ENCODE results near the gene LRBA. TPM values are rescaled to one million over a fixed set of nuclear protein-coding genes. Genes with fewer than 3 reads are reported as not detected.

Gene LRBA
- polyA plus RNA-seq, 1 of the 3 experiments (the other 2 are of a cell fraction), result 11.4 TPM

GRCh38 chr4:150289198-150289597, 725.9 kb downstream of the LRBA start (continued):
- TF ChIP-seq RXRA (IDR thresholded peaks at IDR 0.05; ENCODE audit: borderline replicate concordance, low read depth), result no peak
- TF ChIP-seq TAF1 (IDR thresholded peaks at IDR 0.05; ENCODE audit: borderline replicate concordance, low read depth, low read length), result no peak
- TF ChIP-seq USF2 (IDR thresholded peaks at IDR 0.05; ENCODE audit: borderline replicate concordance, low read depth, low read length), result no peak
- TF ChIP-seq FOSL2 (IDR thresholded peaks at IDR 0.05; ENCODE audit: borderline replicate concordance, low read depth), result no peak
- no peak for TF ChIP-seq CHD2 (IDR thresholded peaks at IDR 0.05; ENCODE audit: low read length, partially characterized antibody)
- TF ChIP-seq JUND (IDR thresholded peaks at IDR 0.05), result no peak
- TF ChIP-seq EZH2phosphoT487 (IDR thresholded peaks at IDR 0.05; ENCODE audit: borderline replicate concordance, low read depth), result no peak

- Histone ChIP-seq H3K9me3 (no peaks in the 10 kb centered on the region), H3K27me3 (ENCODE audit: insufficient read depth) (no peaks in the 10 kb centered on the region), H3K4me3 (ENCODE audit: low read depth in 2 of 2, low read length in 1 of 2) (no peak overlapping the region), H4K20me1 (ENCODE audit: insufficient read depth) (no peaks in the 10 kb centered on the region), H2AFZ (ENCODE audit: low read depth) (no peak overlapping the region), H3K9ac (no peak overlapping the region), H3K4me1 (ENCODE audit: control insufficient read depth in 1 of 2, insufficient read depth in 2 of 2, low read depth in 1 of 2, low read length in 1 of 2) (peaks cover 2 to 7% of the 10 kb centered on the region in 2 experiments; a peak in 1 of 4 replicates), H3K27ac (ENCODE audit: low read depth in 2 of 2, low read length in 1 of 2) (no peak overlapping the region), H3K9me2 (no peaks in the 10 kb centered on the region), H3F3A (replicated peaks; ENCODE audit: insufficient read depth) (peaks cover 8% of the 10 kb centered on the region), H3K4me2 (no peak overlapping the region), H3K36me3 (replicated peaks in 1 of 2; ENCODE audit: control insufficient read depth in 1 of 2, insufficient read depth in 2 of 2, low read length in 1 of 2) (peaks cover 0 to 6% of the 10 kb centered on the region in 2 experiments), H3K79me2 (ENCODE audit: insufficient read depth) (no peaks in the 10 kb centered on the region)
- ChIA-PET POLR2A (no interaction called here), CTCF (interaction anchor here (2.1 kb wide), 1 partner anchor 11 kb away, joined by 11 read pairs; no protein-coding TSS in a partner anchor)
- 74% methylated on average over 6 of the region's 6 CpGs for WGBS (ENCODE audit: low lambda C conversion rate)
- no peak for DNase-seq
- TF ChIP-seq FOXJ3 (CRISPR knock-in tag; IDR thresholded peaks at IDR 0.05), result no peak
- no peak for TF ChIP-seq SIN3A (IDR thresholded peaks at IDR 0.05; ENCODE audit: borderline replicate concordance, low read depth, low read length)
- no peak for TF ChIP-seq NFIC (IDR thresholded peaks at IDR 0.05; ENCODE audit: borderline replicate concordance)
Measured at GRCh38 chr4:150286656-150287055, 728.4 kb downstream of the LRBA start.

GRCh38 chr4:150283689-150284088, 731.4 kb downstream of the LRBA start:
- Histone ChIP-seq H4K20me1 (ENCODE audit: insufficient read depth) (no peaks in the 10 kb centered on the region), H3F3A (replicated peaks; ENCODE audit: insufficient read depth) (peaks cover 27% of the 10 kb centered on the region), H3K4me2 (peak overlapping the region; percentile 35), H3K79me2 (ENCODE audit: insufficient read depth) (no peaks in the 10 kb centered on the region), H3K27me3 (ENCODE audit: insufficient read depth) (no peaks in the 10 kb centered on the region), H3K36me3 (replicated peaks in 1 of 2; ENCODE audit: control insufficient read depth in 1 of 2, insufficient read depth in 2 of 2, low read length in 1 of 2) (peaks cover 0 to 6% of the 10 kb centered on the region in 2 experiments), H3K27ac (ENCODE audit: low read depth in 2 of 2, low read length in 1 of 2) (peak overlapping the region; percentile 43 to 86; a peak in 3 of 4 replicates), H3K9me3 (no peaks in the 10 kb centered on the region), H3K4me1 (ENCODE audit: control insufficient read depth in 1 of 2, insufficient read depth in 2 of 2, low read depth in 1 of 2, low read length in 1 of 2) (peaks cover 14 to 22% of the 10 kb centered on the region in 2 experiments; a peak in 2 of 4 replicates), H3K4me3 (ENCODE audit: low read depth in 2 of 2, low read length in 1 of 2) (no peak overlapping the region; a peak in 1 of 4 replicates), H3K9me2 (no peaks in the 10 kb centered on the region), H2AFZ (ENCODE audit: low read depth) (no peak overlapping the region), H3K9ac (peak overlapping the region; percentile 51; the same call in 1 of the 2 replicates)
- POLR2A ChIA-PET, result no interaction called here
- 18% methylated on average over 1 of the region's 1 CpG for whole genome bisulfite sequencing (ENCODE audit: low lambda C conversion rate)
- peak; percentile 30 for DNase-seq
- TF ChIP-seq SIN3A (IDR thresholded peaks at IDR 0.05; ENCODE audit: borderline replicate concordance, low read depth, low read length) (no peak), MXI1 (IDR thresholded peaks at IDR 0.05; ENCODE audit: low read depth, low read length) (no peak), POLR2AphosphoS5 (IDR thresholded peaks at IDR 0.05; ENCODE audit: low read depth, low read length) (peak; percentile 42; the same call in 1 of the 2 replicates), YY1 (IDR thresholded peaks at IDR 0.05; ENCODE audit: low read depth) (no peak), TCF12 (IDR thresholded peaks at IDR 0.05) (peak; percentile 67), TAF1 (IDR thresholded peaks at IDR 0.05; ENCODE audit: borderline replicate concordance, low read depth, low read length) (0 out of 2 replicates have a peak, but pooled peaks have one; percentile 13), FOXJ3 (CRISPR knock-in tag; IDR thresholded peaks at IDR 0.05) (no peak), PBX3 (IDR thresholded peaks at IDR 0.05) (peak; percentile 44), TEAD4 (IDR thresholded peaks at IDR 0.05; ENCODE audit: borderline replicate concordance, insufficient read depth) (no peak), EZH2phosphoT487 (IDR thresholded peaks at IDR 0.05; ENCODE audit: borderline replicate concordance, low read depth) (no peak), CTCF (IDR thresholded peaks at IDR 0.05) (no peak), FOSL2 (IDR thresholded peaks at IDR 0.05; ENCODE audit: borderline replicate concordance, low read depth) (no peak; the same call in 1 of the 2 replicates), ZBTB33 (IDR thresholded peaks at IDR 0.05; ENCODE audit: borderline replicate concordance, low read depth) (no peak)
- CTCF ChIA-PET, result interaction anchor here (0.6 to 1.8 kb wide), 3 partner anchors 14 to 583 kb away, joined by 3 to 6 read pairs (median 5); no protein-coding TSS in a partner anchor

All from SK-N-SH (cell line).